ENCODE measurements around the gene ATP11C.
A peak's percentile ranks its signal among the peaks of the same experiment; 100 is the strongest.
"Not testable (repeated sequence)": the region's sequence is repeated elsewhere in the genome, so short reads cannot be mapped to it uniquely, and the experiment has no call there.

Gene ATP11C

DNA sequence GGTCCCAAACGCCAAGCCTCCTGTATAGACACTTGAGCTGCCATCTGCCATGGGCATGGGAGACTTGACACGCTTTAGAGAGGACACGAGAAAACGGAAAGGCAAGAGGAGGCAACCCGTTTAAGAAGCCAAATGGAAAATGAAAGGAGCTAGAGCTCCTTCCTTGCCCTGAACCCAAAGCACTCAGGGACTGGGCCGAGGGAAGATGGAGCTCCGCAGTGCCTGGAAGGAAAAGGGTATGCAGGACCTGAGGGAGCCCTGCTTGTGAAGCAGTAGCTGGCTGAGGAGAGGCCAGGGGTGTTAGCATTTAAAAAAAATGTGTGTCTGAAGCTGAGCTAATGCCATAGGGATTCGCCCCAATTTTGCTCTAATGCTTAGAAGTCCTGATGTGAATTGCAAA, 239.9 kb downstream of the ATP11C start:
- peaks cover 31% of the 10 kb centered on the region for H3K27me3 ChIP-seq (ENCODE audit: control insufficient read depth, insufficient read depth, low read length)
- H3K9ac ChIP-seq (ENCODE audit: low read depth, low read length), result no peak overlapping the region
- no peaks in the 10 kb centered on the region for H3K9me3 ChIP-seq (ENCODE audit: control insufficient read depth, insufficient read depth, low read length)
- H3K4me3 ChIP-seq (ENCODE audit: low read depth, low read length), result peak overlapping the region; percentile 45
- H3K36me3 ChIP-seq (ENCODE audit: control insufficient read depth, insufficient read depth, low read length), result no peaks in the 10 kb centered on the region
- no peaks in the 10 kb centered on the region for H3K4me1 ChIP-seq (ENCODE audit: control insufficient read depth, insufficient read depth, low read length)

- H3K36me3 ChIP-seq (ENCODE audit: control insufficient read depth, insufficient read depth, low read length), result no peaks in the 10 kb centered on the region
- peaks cover 31% of the 10 kb centered on the region for H3K27me3 ChIP-seq (ENCODE audit: control insufficient read depth, insufficient read depth, low read length)
- no peaks in the 10 kb centered on the region for H3K9me3 ChIP-seq (ENCODE audit: control insufficient read depth, insufficient read depth, low read length)
- no peaks in the 10 kb centered on the region for H3K4me1 ChIP-seq (ENCODE audit: control insufficient read depth, insufficient read depth, low read length)
- H3K9ac ChIP-seq (ENCODE audit: low read depth, low read length), result no peak overlapping the region
- peak overlapping the region; percentile 45 for H3K4me3 ChIP-seq (ENCODE audit: low read depth, low read length)
These were observed 240.4 kb downstream of the ATP11C start for GRCh38 chrX:139692506-139692849.

GRCh38 chrX:139691843-139692505, 240.9 kb downstream of the ATP11C start:
- Histone ChIP-seq H3K4me3 (ENCODE audit: low read depth, low read length) (peak overlapping the region; percentile 45), H3K9me3 (ENCODE audit: control insufficient read depth, insufficient read depth, low read length) (no peaks in the 10 kb centered on the region), H3K9ac (ENCODE audit: low read depth, low read length) (no peak overlapping the region), H3K36me3 (ENCODE audit: control insufficient read depth, insufficient read depth, low read length) (no peaks in the 10 kb centered on the region), H3K27me3 (ENCODE audit: control insufficient read depth, insufficient read depth, low read length) (peaks cover 31% of the 10 kb centered on the region), H3K4me1 (ENCODE audit: control insufficient read depth, insufficient read depth, low read length) (no peaks in the 10 kb centered on the region)

- no peak overlapping the region for H3K9ac ChIP-seq (ENCODE audit: low read depth, low read length)
- H3K36me3 ChIP-seq (ENCODE audit: control insufficient read depth, insufficient read depth, low read length), result no peaks in the 10 kb centered on the region
- H3K4me1 ChIP-seq (ENCODE audit: control insufficient read depth, insufficient read depth, low read length), result no peaks in the 10 kb centered on the region
- peaks cover 31% of the 10 kb centered on the region for H3K27me3 ChIP-seq (ENCODE audit: control insufficient read depth, insufficient read depth, low read length)
- H3K9me3 ChIP-seq (ENCODE audit: control insufficient read depth, insufficient read depth, low read length), result no peaks in the 10 kb centered on the region
- peak overlapping the region; percentile 45 for H3K4me3 ChIP-seq (ENCODE audit: low read depth, low read length)
These were observed 241.4 kb downstream of the ATP11C start for GRCh38 chrX:139691493-139691842.

- not testable (repeated sequence) for H3K36me3 ChIP-seq (ENCODE audit: control insufficient read depth, insufficient read depth, low read length); H3K9ac ChIP-seq (ENCODE audit: low read depth, low read length); H3K9me3 ChIP-seq (ENCODE audit: control insufficient read depth, insufficient read depth, low read length); H3K4me1 ChIP-seq (ENCODE audit: control insufficient read depth, insufficient read depth, low read length); H3K27me3 ChIP-seq (ENCODE audit: control insufficient read depth, insufficient read depth, low read length); H3K4me3 ChIP-seq (ENCODE audit: low read depth, low read length)
These were observed 247.7 kb downstream of the ATP11C start for GRCh38 chrX:139685175-139685574.

DNA sequence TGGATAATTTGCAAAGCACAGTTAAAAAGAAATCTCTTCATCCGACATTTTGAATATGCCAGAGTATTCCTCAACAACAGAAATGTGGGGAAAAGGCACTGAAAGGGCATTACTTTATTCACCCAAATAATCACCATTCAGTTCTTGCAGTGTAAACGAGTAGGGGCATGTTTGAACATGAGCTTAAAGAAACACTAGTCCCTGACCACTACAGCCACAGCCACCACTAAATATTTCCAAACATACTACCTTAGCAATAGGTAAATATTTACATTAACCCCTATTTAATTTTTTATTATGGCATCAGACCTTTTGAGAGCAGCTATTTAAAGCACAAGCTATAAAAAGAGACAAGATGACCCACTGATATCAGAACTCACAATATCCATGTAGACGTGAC, 252.5 kb downstream of the ATP11C start:
- Histone ChIP-seq H3K9me3 (ENCODE audit: control insufficient read depth, insufficient read depth, low read length) (no peaks in the 10 kb centered on the region), H3K36me3 (ENCODE audit: control insufficient read depth, insufficient read depth, low read length) (no peaks in the 10 kb centered on the region), H3K27me3 (ENCODE audit: control insufficient read depth, insufficient read depth, low read length) (no peaks in the 10 kb centered on the region), H3K4me3 (ENCODE audit: low read depth, low read length) (no peak overlapping the region), H3K4me1 (ENCODE audit: control insufficient read depth, insufficient read depth, low read length) (no peaks in the 10 kb centered on the region), H3K9ac (ENCODE audit: low read depth, low read length) (no peak overlapping the region)
